ENCODE data around the gene FMO4. TPM values are rescaled to one million over a fixed set of nuclear protein-coding genes. Genes with fewer than 3 reads are reported as not detected.
"Not testable (repeated sequence)": the region's sequence is repeated elsewhere in the genome, so short reads cannot be mapped to it uniquely, and the experiment has no call there.

Gene FMO4
- total and polyA plus RNA-seq, 4 donors: 8.4 to 12.3 (median 9.5) TPM

DNA sequence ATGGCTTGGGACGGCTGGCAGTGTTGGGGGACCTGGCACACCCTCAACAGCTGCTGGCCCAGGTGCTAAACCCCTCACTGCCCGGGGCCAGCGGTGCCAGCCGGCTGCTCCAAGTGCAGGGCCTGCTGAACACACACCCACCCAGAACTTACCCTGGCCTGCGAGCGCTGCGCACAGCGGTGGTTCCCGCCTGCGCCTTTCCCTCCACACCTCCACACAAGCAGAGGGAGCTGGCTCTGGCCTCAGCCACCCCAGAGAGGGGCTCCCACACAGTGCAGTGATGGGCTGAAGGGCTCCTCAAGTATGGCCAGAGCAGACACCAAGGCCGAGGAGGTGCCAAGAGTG is 67.9 kb downstream of the FMO4 start:
- Histone ChIP-seq H3K4me1 (ENCODE audit: control insufficient read depth in 1 of 2, insufficient read depth in 2 of 2, low read length in 2 of 2) (no peaks in the 10 kb centered on the region), H3K27me3 (ENCODE audit: control insufficient read depth in 1 of 2, insufficient read depth in 2 of 2, low read length in 1 of 2) (no peaks in the 10 kb centered on the region), H3K4me3 (ENCODE audit: low read length in 2 of 2) (no peak overlapping the region), H3K9me3 (ENCODE audit: control insufficient read depth, low read length) (no peaks in the 10 kb centered on the region), H3K36me3 (ENCODE audit: control insufficient read depth in 1 of 2, insufficient read depth in 2 of 2, low read length in 1 of 2) (no peaks in the 10 kb centered on the region), H3K27ac (ENCODE audit: low read depth in 1 of 2, low read length in 2 of 2) (no peak overlapping the region)
- ATAC-seq (ENCODE audit: low FRiP score) (no peak), DNase-seq (no peak)
- WGBS, 2 donors: 94 to 95% methylated on average over 11 of the region's 11 CpGs
- intact Hi-C loops (cut with DNase I): no loop called here

DNA sequence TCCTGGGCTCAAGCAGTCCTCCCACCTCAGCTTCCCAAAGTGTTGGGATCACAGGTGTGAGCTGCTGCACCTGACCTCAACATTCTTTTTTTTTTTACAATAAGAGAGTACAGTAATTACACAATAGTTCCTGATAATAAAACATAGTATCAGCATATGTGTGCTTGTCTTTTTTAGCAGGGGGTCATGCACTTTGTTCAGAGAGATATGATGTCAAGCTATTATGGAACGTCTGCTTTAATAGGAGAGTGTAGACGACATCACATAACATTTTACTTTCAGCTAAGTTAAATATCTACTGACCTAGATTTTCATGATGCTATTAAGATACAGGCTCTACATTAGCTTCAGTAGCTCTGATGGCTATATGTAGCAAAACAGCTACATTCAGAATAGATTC is 70.5 kb downstream of the FMO4 start:
- Histone ChIP-seq H3K4me3 (ENCODE audit: low read length in 2 of 2) (no peak overlapping the region), H3K27ac (ENCODE audit: low read depth in 1 of 2, low read length in 2 of 2) (no peak overlapping the region), H3K4me1 (ENCODE audit: control insufficient read depth in 1 of 2, insufficient read depth in 2 of 2, low read length in 2 of 2) (no peaks in the 10 kb centered on the region), H3K27me3 (ENCODE audit: control insufficient read depth in 1 of 2, insufficient read depth in 2 of 2, low read length in 1 of 2) (no peaks in the 10 kb centered on the region), H3K9me3 (ENCODE audit: control insufficient read depth, low read length) (no peaks in the 10 kb centered on the region), H3K36me3 (ENCODE audit: control insufficient read depth in 1 of 2, insufficient read depth in 2 of 2, low read length in 1 of 2) (no peaks in the 10 kb centered on the region)
- 77 to 82% methylated on average over 2 of the region's 2 CpGs for WGBS, 2 donors
- DNase-seq (no peak), ATAC-seq (ENCODE audit: low FRiP score) (no peak)
- intact Hi-C loops (cut with DNase I): no loop called here

DNA sequence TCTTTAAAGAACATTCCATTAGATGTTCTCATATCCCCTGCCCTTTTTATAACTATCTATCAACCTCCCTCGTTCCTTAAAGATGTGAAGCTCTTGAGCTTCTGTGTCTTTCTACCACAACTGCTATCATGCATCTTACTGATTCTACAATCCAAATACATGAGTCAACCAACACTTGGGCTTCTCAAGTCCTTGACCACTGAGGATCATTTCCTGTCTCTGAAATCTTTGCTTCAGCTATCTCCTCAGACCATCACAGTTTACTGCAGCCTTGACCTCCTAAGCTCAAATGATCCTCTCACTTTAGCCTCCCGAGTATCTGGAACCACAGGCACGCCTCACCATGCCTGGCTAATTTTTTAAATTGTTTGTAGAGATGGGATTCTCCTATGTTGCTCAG is 75.2 kb downstream of the FMO4 start:
- H3K4me1 ChIP-seq (ENCODE audit: control insufficient read depth in 1 of 2, insufficient read depth in 2 of 2, low read length in 2 of 2): no peaks in the 10 kb centered on the region
- no peak overlapping the region for H3K4me3 ChIP-seq (ENCODE audit: low read length in 2 of 2)
- intact Hi-C loops (cut with DNase I): no loop called here
- H3K27ac ChIP-seq (ENCODE audit: low read depth in 1 of 2, low read length in 2 of 2): no peak overlapping the region
- H3K9me3 ChIP-seq (ENCODE audit: control insufficient read depth, low read length): no peaks in the 10 kb centered on the region
- 82 to 85% methylated on average over 3 of the region's 3 CpGs for WGBS, 2 donors
- no peaks in the 10 kb centered on the region for H3K27me3 ChIP-seq (ENCODE audit: control insufficient read depth in 1 of 2, insufficient read depth in 2 of 2, low read length in 1 of 2)
- DNase-seq (no peak), ATAC-seq (ENCODE audit: low FRiP score) (no peak)
- H3K36me3 ChIP-seq (ENCODE audit: control insufficient read depth in 1 of 2, insufficient read depth in 2 of 2, low read length in 1 of 2): no peaks in the 10 kb centered on the region

GRCh38 chr1:171390740-171391139 is 76.8 kb downstream of the FMO4 start:
- H3K27ac ChIP-seq (ENCODE audit: low read depth in 1 of 2, low read length in 2 of 2); ATAC-seq (ENCODE audit: low FRiP score); DNase-seq; H3K4me1 ChIP-seq (ENCODE audit: control insufficient read depth in 1 of 2, insufficient read depth in 2 of 2, low read length in 2 of 2); H3K27me3 ChIP-seq (ENCODE audit: control insufficient read depth in 1 of 2, insufficient read depth in 2 of 2, low read length in 1 of 2); intact Hi-C loops (cut with DNase I); H3K4me3 ChIP-seq (ENCODE audit: low read length in 2 of 2); H3K9me3 ChIP-seq (ENCODE audit: control insufficient read depth, low read length); H3K36me3 ChIP-seq (ENCODE audit: control insufficient read depth in 1 of 2, insufficient read depth in 2 of 2, low read length in 1 of 2): not testable (repeated sequence)
- WGBS, 2 donors: 96 to 100% methylated on average over 1 of the region's 1 CpG

Other genes with a start within 250 kb of the FMO4 start
- 1 to 10 TPM; 2.8 to 3.7 TPM for gene FMO3, start 223.3 kb upstream of the FMO4 start, total RNA-seq
- gene FMO3, start 223.3 kb upstream of the FMO4 start, polyA plus RNA-seq: 10 to 100 TPM in 1 of 2 donors, 1 to 10 TPM in 1; 9.0 to 13.5 TPM
- 100 to 1,000 TPM; 183 to 213 TPM for gene FMO2, start 128.9 kb upstream of the FMO4 start, total RNA-seq
- gene FMO2, start 128.9 kb upstream of the FMO4 start, polyA plus RNA-seq: 100 to 1,000 TPM; 157 to 232 TPM
- 1 to 10 TPM in 1 of 2 donors, under 1 TPM in 1; 0.81 to 7.3 TPM for gene FMO1, start 65.7 kb upstream of the FMO4 start, total RNA-seq
- gene FMO1, start 65.7 kb upstream of the FMO4 start, polyA plus RNA-seq: under 1 TPM in 1 of 2 donors, not detected in 1; 0.28 TPM
- gene PRRC2C, start 171.3 kb downstream of the FMO4 start, total RNA-seq: 100 to 1,000 TPM; 170 to 181 TPM
- gene PRRC2C, start 171.3 kb downstream of the FMO4 start, polyA plus RNA-seq: 100 to 1,000 TPM in 1 of 2 donors, 10 to 100 TPM in 1; 19.2 to 193 TPM